ENCODE data around the gene SCRG1. TPM values are rescaled to one million over a fixed set of nuclear protein-coding genes. Genes with fewer than 3 reads are reported as not detected.

The SCRG1 gene
- total RNA-seq, 2 donors from 2014 or later: 0.80 TPM; not detected in 1

- Histone ChIP-seq H3K9ac (ENCODE audit: low read depth in 2 of 2, low read length in 2 of 2) (no peak overlapping the region), H3K36me3 (no peaks in the 10 kb centered on the region), H3K27ac (no peak overlapping the region), H3K9me3 (no peaks in the 10 kb centered on the region), H3K27me3 (no peaks in the 10 kb centered on the region), H3K4me1 (no peaks in the 10 kb centered on the region), H3K4me3 (no peak overlapping the region)
- no peak for DNase-seq
- TF ChIP-seq CTCF (IDR thresholded peaks at IDR 0.05): no peak
- intact Hi-C loops (cut with DNase I): loop anchor here (5.0 kb wide), 2 partner anchors 101 to 406 kb away; no protein-coding TSS in a partner anchor
Measured at GRCh38 chr4:173418639-173419038, 19.7 kb upstream of the SCRG1 start.

- H3K4me1 ChIP-seq: no peaks in the 10 kb centered on the region
- no peak overlapping the region for H3K4me3 ChIP-seq
- no peaks in the 10 kb centered on the region for H3K9me3 ChIP-seq
- TF ChIP-seq CTCF (IDR thresholded peaks at IDR 0.05): no peak
- intact Hi-C loops (cut with DNase I): loop anchor here (5.0 kb wide), 2 partner anchors 101 to 406 kb away; no protein-coding TSS in a partner anchor
- H3K27me3 ChIP-seq: no peaks in the 10 kb centered on the region
- H3K9ac ChIP-seq (ENCODE audit: low read depth in 2 of 2, low read length in 2 of 2): no peak overlapping the region
- H3K36me3 ChIP-seq: no peaks in the 10 kb centered on the region
- no peak for DNase-seq
- H3K27ac ChIP-seq: no peak overlapping the region
Measured at GRCh38 chr4:173417833-173418232, 18.9 kb upstream of the SCRG1 start.

- Histone ChIP-seq H3K9me3 (no peaks in the 10 kb centered on the region), H3K4me1 (no peaks in the 10 kb centered on the region), H3K9ac (ENCODE audit: low read depth in 2 of 2, low read length in 2 of 2) (no peak overlapping the region), H3K27ac (no peak overlapping the region), H3K27me3 (no peaks in the 10 kb centered on the region), H3K4me3 (no peak overlapping the region), H3K36me3 (no peaks in the 10 kb centered on the region)
- TF ChIP-seq CTCF (IDR thresholded peaks at IDR 0.05): no peak
- no peak for DNase-seq
- intact Hi-C loops (cut with DNase I): loop anchor here (5.0 kb wide), 2 partner anchors 99 to 404 kb away; no protein-coding TSS in a partner anchor
Measured at GRCh38 chr4:173415885-173416653, 17.2 kb upstream of the SCRG1 start.

GRCh38 chr4:173415092-173415491 is 16.2 kb upstream of the SCRG1 start:
- no peak overlapping the region for H3K4me3 ChIP-seq
- intact Hi-C loops (cut with DNase I): loop anchor here (5.0 kb wide), 2 partner anchors 98 to 403 kb away; no protein-coding TSS in a partner anchor
- no peak for DNase-seq
- no peaks in the 10 kb centered on the region for H3K4me1 ChIP-seq
- H3K27me3 ChIP-seq: no peaks in the 10 kb centered on the region
- H3K27ac ChIP-seq: no peak overlapping the region
- H3K9me3 ChIP-seq: no peaks in the 10 kb centered on the region
- H3K9ac ChIP-seq (ENCODE audit: low read depth in 2 of 2, low read length in 2 of 2): no peak overlapping the region
- TF ChIP-seq CTCF (IDR thresholded peaks at IDR 0.05): no peak
- no peaks in the 10 kb centered on the region for H3K36me3 ChIP-seq

GRCh38 chr4:173414456-173414855 is 15.5 kb upstream of the SCRG1 start:
- Histone ChIP-seq H3K9ac (ENCODE audit: low read depth in 2 of 2, low read length in 2 of 2) (no peak overlapping the region), H3K4me3 (no peak overlapping the region), H3K9me3 (no peaks in the 10 kb centered on the region), H3K27ac (no peak overlapping the region), H3K36me3 (no peaks in the 10 kb centered on the region), H3K27me3 (no peaks in the 10 kb centered on the region), H3K4me1 (no peaks in the 10 kb centered on the region)
- no peak for DNase-seq
- no peak for TF ChIP-seq CTCF (IDR thresholded peaks at IDR 0.05)
- intact Hi-C loops (cut with DNase I): loop anchor here (5.0 kb wide), 1 partner anchor 392 kb away; no protein-coding TSS in a partner anchor

All from colonic mucosa (tissue), 4 donors.